ENCODE results near the gene SLC35D2.
"Not testable (repeated sequence)": the region's sequence is repeated elsewhere in the genome, so short reads cannot be mapped to it uniquely, and the experiment has no call there.

The SLC35D2 gene

DNA sequence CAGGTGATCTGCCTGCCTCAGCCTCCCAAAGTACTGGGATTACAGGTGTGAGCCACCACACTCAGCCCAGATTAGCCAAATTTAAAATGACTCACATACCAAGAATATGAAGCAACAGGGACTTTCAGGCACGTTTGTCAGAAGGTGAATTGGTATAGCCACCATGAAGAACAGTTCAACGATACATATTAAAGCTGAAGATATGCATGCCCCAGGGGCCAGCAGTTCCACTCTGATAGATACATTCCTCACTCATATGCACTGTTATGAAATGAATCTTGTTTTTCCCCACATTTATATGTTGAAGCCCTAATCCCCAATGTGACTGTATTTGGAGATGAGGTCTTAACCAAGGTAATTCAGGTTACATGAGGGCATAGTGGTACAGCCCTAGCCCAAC lies 22.5 kb downstream of the SLC35D2 start:
- no peak overlapping the region for H3K4me3 ChIP-seq (ENCODE audit: insufficient read depth, low read depth, low read length, poor library complexity, severe bottlenecking)
- peaks cover 14% of the 10 kb centered on the region for H3K36me3 ChIP-seq (ENCODE audit: control insufficient read depth, insufficient read depth, low read length)
- no peaks in the 10 kb centered on the region for H3K27me3 ChIP-seq (replicated peaks; ENCODE audit: control insufficient read depth, insufficient read depth, low read length, poor library complexity, severe bottlenecking)
- no peaks in the 10 kb centered on the region for H3K4me1 ChIP-seq (ENCODE audit: control insufficient read depth, insufficient read depth, low read length, poor library complexity, severe bottlenecking)
- no peak overlapping the region for H3K27ac ChIP-seq (ENCODE audit: insufficient read depth, low read length, poor library complexity, severe bottlenecking)
- no peak for DNase-seq
- H3K9me3 ChIP-seq (ENCODE audit: control insufficient read depth, low read length): no peaks in the 10 kb centered on the region

DNA sequence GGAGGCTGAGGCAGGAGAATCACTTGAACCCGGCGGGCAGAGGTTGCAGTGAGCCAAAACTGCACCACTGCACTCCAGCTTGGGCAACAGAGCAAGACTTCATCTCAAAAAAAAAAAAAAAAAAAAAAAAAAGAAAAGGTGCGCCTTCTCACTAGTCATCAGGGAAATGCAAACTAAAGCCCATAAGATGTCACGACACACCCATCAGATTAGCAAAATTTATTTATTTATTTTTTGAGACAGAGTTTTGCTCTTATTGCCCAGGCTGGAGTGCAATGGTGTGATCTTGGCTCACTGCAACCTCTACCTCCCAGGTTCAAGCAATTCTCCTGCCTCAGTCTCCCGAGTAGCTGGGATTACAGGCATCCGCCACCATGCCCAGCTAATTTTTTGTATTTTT lies 23.0 kb downstream of the SLC35D2 start:
- H3K36me3 ChIP-seq (ENCODE audit: control insufficient read depth, insufficient read depth, low read length): peaks cover 14% of the 10 kb centered on the region
- H3K4me1 ChIP-seq (ENCODE audit: control insufficient read depth, insufficient read depth, low read length, poor library complexity, severe bottlenecking); H3K27ac ChIP-seq (ENCODE audit: insufficient read depth, low read length, poor library complexity, severe bottlenecking); DNase-seq; H3K4me3 ChIP-seq (ENCODE audit: insufficient read depth, low read depth, low read length, poor library complexity, severe bottlenecking); H3K9me3 ChIP-seq (ENCODE audit: control insufficient read depth, low read length); H3K27me3 ChIP-seq (replicated peaks; ENCODE audit: control insufficient read depth, insufficient read depth, low read length, poor library complexity, severe bottlenecking): not testable (repeated sequence)

DNA sequence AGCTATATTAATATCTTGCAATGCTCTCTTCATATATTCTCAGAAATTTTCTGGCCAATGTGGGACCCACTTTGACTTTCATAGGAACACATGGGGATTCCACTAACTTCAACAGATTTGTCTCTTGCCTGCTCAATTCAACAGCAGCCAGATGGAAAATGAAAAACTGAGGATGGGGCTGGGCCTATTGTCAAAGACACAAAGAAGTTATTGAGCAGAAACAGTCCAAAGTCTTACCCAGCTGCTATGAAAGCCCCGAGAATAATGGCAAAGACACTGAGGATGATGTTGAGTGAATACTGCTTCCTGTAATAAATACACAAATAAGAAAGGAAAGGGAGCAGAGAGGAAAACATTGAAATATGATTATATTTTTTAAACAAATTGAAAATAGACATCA lies 32.6 kb downstream of the SLC35D2 start:
- H3K4me3 ChIP-seq (ENCODE audit: insufficient read depth, low read depth, low read length, poor library complexity, severe bottlenecking): no peak overlapping the region
- no peaks in the 10 kb centered on the region for H3K9me3 ChIP-seq (ENCODE audit: control insufficient read depth, low read length)
- H3K36me3 ChIP-seq (ENCODE audit: control insufficient read depth, insufficient read depth, low read length): no peaks in the 10 kb centered on the region
- no peak overlapping the region for H3K27ac ChIP-seq (ENCODE audit: insufficient read depth, low read length, poor library complexity, severe bottlenecking)
- no peaks in the 10 kb centered on the region for H3K27me3 ChIP-seq (replicated peaks; ENCODE audit: control insufficient read depth, insufficient read depth, low read length, poor library complexity, severe bottlenecking)
- no peaks in the 10 kb centered on the region for H3K4me1 ChIP-seq (ENCODE audit: control insufficient read depth, insufficient read depth, low read length, poor library complexity, severe bottlenecking)
- DNase-seq: no peak

DNA sequence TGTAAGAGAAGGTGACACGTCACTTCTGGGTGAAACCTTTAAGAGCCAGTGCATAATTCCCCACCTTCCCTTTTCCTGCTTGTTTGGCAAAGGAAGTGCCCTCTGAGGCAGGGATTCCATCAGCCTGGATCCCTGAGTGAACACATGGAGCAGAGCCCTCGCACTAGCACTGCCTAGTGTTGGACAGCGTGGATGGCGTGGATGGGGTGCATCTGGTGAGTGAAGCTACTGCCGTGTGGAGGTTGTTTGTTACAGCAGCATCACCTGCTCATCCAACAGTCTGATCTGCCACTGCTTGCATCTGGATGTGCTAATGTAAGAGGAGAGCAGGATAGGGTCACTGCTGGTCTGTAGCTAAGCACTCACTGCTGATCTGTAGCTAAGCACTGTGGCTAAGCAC lies 35.2 kb downstream of the SLC35D2 start:
- Histone ChIP-seq H3K4me3 (ENCODE audit: insufficient read depth, low read depth, low read length, poor library complexity, severe bottlenecking) (no peak overlapping the region), H3K9me3 (ENCODE audit: control insufficient read depth, low read length) (no peaks in the 10 kb centered on the region), H3K4me1 (ENCODE audit: control insufficient read depth, insufficient read depth, low read length, poor library complexity, severe bottlenecking) (no peaks in the 10 kb centered on the region), H3K36me3 (ENCODE audit: control insufficient read depth, insufficient read depth, low read length) (no peaks in the 10 kb centered on the region), H3K27ac (ENCODE audit: insufficient read depth, low read length, poor library complexity, severe bottlenecking) (no peak overlapping the region), H3K27me3 (replicated peaks; ENCODE audit: control insufficient read depth, insufficient read depth, low read length, poor library complexity, severe bottlenecking) (no peaks in the 10 kb centered on the region)
- no peak for DNase-seq

DNA sequence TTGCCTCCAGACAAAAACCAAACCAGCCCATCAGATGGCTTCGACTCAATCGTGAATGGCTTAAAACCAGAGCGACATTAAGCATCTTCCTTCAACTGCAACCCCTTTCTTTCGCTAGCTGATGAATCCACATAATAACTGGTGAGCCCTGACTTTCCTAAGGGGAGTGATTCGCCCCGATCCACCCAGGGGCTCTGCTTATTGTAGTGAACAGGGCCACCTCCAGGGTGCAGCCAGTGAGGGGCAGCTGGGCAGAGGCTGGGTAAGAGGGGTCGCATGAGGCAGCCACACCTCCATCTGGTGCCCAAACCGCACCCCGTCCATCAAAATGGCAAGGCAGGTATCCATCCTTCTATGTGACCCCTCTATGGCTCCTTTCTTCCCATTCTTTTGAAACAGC lies 38.0 kb downstream of the SLC35D2 start:
- H3K27me3 ChIP-seq (replicated peaks; ENCODE audit: control insufficient read depth, insufficient read depth, low read length, poor library complexity, severe bottlenecking): no peaks in the 10 kb centered on the region
- no peak for DNase-seq
- no peak overlapping the region for H3K27ac ChIP-seq (ENCODE audit: insufficient read depth, low read length, poor library complexity, severe bottlenecking)
- H3K4me3 ChIP-seq (ENCODE audit: insufficient read depth, low read depth, low read length, poor library complexity, severe bottlenecking): no peak overlapping the region
- H3K36me3 ChIP-seq (ENCODE audit: control insufficient read depth, insufficient read depth, low read length): no peaks in the 10 kb centered on the region
- H3K4me1 ChIP-seq (ENCODE audit: control insufficient read depth, insufficient read depth, low read length, poor library complexity, severe bottlenecking): no peaks in the 10 kb centered on the region
- H3K9me3 ChIP-seq (ENCODE audit: control insufficient read depth, low read length): no peaks in the 10 kb centered on the region

DNA sequence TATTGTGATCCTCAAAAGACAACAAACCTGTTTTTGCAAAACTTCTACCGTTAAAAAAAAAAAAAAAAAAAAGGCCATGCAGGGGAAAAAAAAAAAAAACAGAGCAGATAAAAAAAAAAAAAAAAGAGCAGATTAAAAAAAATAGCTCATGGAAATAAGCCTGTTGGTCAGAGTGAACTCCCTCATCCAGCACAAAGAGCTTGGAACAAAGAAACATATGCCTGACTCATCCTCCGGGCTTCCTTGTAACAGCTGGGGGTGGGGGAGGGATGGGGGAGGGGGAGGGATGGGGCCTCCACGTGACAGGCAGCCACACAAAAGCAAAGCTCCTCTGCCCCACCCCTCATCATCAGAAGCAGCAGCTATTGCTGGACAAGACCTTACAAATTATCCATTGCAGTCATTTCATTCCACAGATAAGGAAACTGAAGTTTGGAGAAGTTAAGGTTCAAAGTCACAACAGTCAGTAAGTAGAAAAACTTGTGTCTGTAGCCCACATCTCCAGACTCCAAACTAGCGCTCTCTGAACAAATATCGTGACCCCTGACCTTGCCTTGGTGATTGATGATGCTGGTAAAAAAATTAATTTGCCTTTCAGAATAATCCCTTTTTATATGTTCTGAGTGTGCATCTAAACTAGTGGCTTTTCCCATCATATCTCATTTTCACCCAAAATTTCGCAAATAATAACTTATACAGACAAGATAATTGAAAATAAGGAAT lies 38.9 kb downstream of the SLC35D2 start:
- Histone ChIP-seq H3K27ac (ENCODE audit: insufficient read depth, low read length, poor library complexity, severe bottlenecking) (no peak overlapping the region), H3K4me3 (ENCODE audit: insufficient read depth, low read depth, low read length, poor library complexity, severe bottlenecking) (no peak overlapping the region), H3K36me3 (ENCODE audit: control insufficient read depth, insufficient read depth, low read length) (no peaks in the 10 kb centered on the region), H3K27me3 (replicated peaks; ENCODE audit: control insufficient read depth, insufficient read depth, low read length, poor library complexity, severe bottlenecking) (no peaks in the 10 kb centered on the region), H3K4me1 (ENCODE audit: control insufficient read depth, insufficient read depth, low read length, poor library complexity, severe bottlenecking) (no peaks in the 10 kb centered on the region), H3K9me3 (ENCODE audit: control insufficient read depth, low read length) (no peaks in the 10 kb centered on the region)
- DNase-seq: no peak

DNA sequence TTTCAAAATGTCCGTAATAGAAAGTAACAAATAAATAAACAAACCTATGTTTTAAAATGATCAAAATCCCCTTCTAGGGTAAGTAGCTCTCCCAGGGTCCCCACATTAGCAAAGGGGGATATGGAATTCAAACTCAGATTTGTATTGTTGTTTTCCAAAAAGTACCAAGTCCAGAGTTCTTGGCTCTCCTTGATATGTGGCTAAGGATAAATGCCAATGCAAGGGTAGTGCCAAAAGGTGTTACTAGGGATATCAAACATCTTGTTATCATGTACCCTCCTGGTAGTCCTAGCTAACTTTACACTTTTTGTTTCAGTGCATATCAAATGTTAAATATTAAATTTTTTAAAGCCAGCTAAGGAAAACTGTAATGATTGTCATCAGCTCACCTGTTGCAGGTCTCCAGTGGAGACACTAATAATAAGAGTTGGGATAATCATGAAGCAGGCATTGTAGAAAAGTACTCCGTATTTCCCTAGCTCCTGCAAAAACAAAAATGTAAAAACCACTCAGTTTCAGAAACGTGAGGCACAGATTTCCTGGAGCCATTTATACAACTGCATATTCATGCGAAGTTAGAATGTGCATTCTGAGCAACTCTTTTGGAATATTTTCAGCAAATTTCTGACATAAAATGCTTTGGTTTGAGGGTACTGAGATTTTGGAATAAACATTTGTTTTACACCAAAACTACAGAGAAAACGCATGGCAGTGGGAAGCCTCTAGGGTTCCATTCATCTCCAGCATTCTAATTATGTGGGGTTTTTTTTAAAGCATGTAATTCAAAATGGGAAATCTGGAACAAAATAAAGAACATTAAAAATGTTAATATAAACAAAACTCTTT lies 39.8 kb downstream of the SLC35D2 start:
- no peak for DNase-seq
- H3K9me3 ChIP-seq (ENCODE audit: control insufficient read depth, low read length): no peaks in the 10 kb centered on the region
- no peaks in the 10 kb centered on the region for H3K4me1 ChIP-seq (ENCODE audit: control insufficient read depth, insufficient read depth, low read length, poor library complexity, severe bottlenecking)
- H3K36me3 ChIP-seq (ENCODE audit: control insufficient read depth, insufficient read depth, low read length): no peaks in the 10 kb centered on the region
- no peak overlapping the region for H3K4me3 ChIP-seq (ENCODE audit: insufficient read depth, low read depth, low read length, poor library complexity, severe bottlenecking)
- H3K27me3 ChIP-seq (replicated peaks; ENCODE audit: control insufficient read depth, insufficient read depth, low read length, poor library complexity, severe bottlenecking): no peaks in the 10 kb centered on the region
- H3K27ac ChIP-seq (ENCODE audit: insufficient read depth, low read length, poor library complexity, severe bottlenecking): no peak overlapping the region

DNA sequence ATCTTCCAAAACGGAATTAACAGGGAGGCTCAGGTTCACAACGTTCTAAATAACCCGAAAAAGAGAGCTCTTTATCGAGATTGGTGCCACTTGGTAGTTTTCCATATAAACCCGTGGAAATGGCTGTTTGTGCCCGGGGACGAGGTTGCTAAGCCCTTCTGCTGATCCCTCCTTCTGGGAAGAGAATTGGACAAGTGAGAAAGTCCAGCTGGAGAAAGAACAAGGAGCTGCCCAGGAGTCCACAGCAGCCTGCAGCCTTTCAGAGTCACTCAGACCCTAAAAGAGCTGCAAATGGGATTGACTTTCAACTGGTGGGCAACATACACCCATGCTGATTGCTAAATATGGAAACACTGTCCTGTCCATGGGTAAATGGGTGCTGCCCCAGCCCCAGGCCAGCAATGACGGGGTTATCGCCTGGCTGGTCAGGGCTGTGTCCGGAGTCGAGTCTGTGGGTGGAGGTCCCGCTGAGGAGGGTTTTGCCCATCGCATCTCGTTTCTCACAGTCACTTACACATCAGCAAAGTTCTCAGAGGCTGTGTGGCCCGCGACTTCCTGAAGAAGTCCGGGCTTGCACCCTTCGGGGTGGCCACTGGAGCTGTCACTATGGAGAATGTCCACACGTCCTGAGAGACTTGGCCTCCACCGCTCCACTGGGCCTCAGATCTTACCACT lies 40.8 kb downstream of the SLC35D2 start:
- Histone ChIP-seq H3K36me3 (ENCODE audit: control insufficient read depth, insufficient read depth, low read length) (no peaks in the 10 kb centered on the region), H3K27me3 (replicated peaks; ENCODE audit: control insufficient read depth, insufficient read depth, low read length, poor library complexity, severe bottlenecking) (no peaks in the 10 kb centered on the region), H3K9me3 (ENCODE audit: control insufficient read depth, low read length) (no peaks in the 10 kb centered on the region), H3K4me1 (ENCODE audit: control insufficient read depth, insufficient read depth, low read length, poor library complexity, severe bottlenecking) (no peaks in the 10 kb centered on the region), H3K27ac (ENCODE audit: insufficient read depth, low read length, poor library complexity, severe bottlenecking) (no peak overlapping the region), H3K4me3 (ENCODE audit: insufficient read depth, low read depth, low read length, poor library complexity, severe bottlenecking) (no peak overlapping the region)
- no peak for DNase-seq

DNA sequence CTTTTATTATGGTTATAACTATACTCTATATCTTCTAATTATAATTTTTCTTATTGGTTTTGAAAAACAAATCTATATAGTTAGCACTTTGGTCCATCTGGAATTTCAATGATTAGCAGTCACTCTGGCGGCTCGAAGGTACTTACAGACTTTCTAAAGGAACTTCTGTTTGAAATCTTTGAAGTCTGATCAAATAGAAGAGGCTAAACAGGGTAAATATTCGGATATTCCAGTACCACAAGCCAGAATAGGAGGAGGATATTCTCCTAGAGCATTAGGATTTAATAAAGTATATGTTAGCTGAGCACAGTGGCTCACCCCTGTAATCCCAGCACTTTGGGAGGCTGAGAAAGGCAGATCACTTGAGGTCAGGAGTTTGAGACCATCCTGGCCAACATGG lies 42.8 kb downstream of the SLC35D2 start:
- Histone ChIP-seq H3K4me1 (ENCODE audit: control insufficient read depth, insufficient read depth, low read length, poor library complexity, severe bottlenecking) (no peaks in the 10 kb centered on the region), H3K27ac (ENCODE audit: insufficient read depth, low read length, poor library complexity, severe bottlenecking) (no peak overlapping the region), H3K9me3 (ENCODE audit: control insufficient read depth, low read length) (no peaks in the 10 kb centered on the region), H3K36me3 (ENCODE audit: control insufficient read depth, insufficient read depth, low read length) (no peaks in the 10 kb centered on the region), H3K27me3 (replicated peaks; ENCODE audit: control insufficient read depth, insufficient read depth, low read length, poor library complexity, severe bottlenecking) (no peaks in the 10 kb centered on the region), H3K4me3 (ENCODE audit: insufficient read depth, low read depth, low read length, poor library complexity, severe bottlenecking) (no peak overlapping the region)
- no peak for DNase-seq

DNA sequence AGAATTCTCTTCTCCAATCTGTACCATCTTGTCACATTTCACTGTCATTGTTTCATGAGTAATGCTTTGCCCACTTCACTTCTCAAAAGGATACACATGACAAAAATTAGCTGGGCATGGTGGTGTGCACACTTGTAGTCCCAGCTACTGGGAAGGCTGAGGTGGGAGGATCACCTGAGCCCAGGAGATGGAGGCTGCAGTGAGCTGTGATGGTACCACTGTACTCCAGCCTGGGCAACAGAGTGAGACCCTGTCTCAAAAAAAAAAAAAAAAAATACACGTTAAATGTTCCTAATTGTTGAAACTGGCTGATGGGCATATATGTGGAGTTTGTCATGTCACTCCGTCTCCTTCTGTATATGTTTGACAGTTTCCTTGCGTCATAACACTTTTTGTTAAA lies 45.2 kb downstream of the SLC35D2 start:
- Histone ChIP-seq H3K4me3 (ENCODE audit: insufficient read depth, low read depth, low read length, poor library complexity, severe bottlenecking) (no peak overlapping the region), H3K36me3 (ENCODE audit: control insufficient read depth, insufficient read depth, low read length) (no peaks in the 10 kb centered on the region), H3K9me3 (ENCODE audit: control insufficient read depth, low read length) (no peaks in the 10 kb centered on the region), H3K27me3 (replicated peaks; ENCODE audit: control insufficient read depth, insufficient read depth, low read length, poor library complexity, severe bottlenecking) (no peaks in the 10 kb centered on the region), H3K4me1 (ENCODE audit: control insufficient read depth, insufficient read depth, low read length, poor library complexity, severe bottlenecking) (no peaks in the 10 kb centered on the region), H3K27ac (ENCODE audit: insufficient read depth, low read length, poor library complexity, severe bottlenecking) (no peak overlapping the region)
- DNase-seq: no peak

Data from effector memory CD4-positive, alpha-beta T cell (primary cell).